PC-3 (cell line): ENCODE results near the gene PAK3. TPM values are rescaled to one million over a fixed set of nuclear protein-coding genes. Genes with fewer than 3 reads are reported as not detected.

Experiments used
- ATAC-seq: fragments of 200-7000 bp; cut with Tn5 transposase; 2 replicates; pipeline ENCODE4 v1.9.1; 2020; ENCODE audit warnings: mild to moderate bottlenecking, moderate library complexity
- BruUV-seq: library from RNA; stranded (reverse); fragments of 400-500 nt; replicated peaks from 2 replicates; lab custom pipeline; 2021; lab: Mats Ljungman, UMichigan
- CTCF ChIA-PET: fragments of 300-600 bp; sonication (Branson Sonifier 250); formaldehyde crosslinking; loops from one replicate; lab custom pipeline; 2022; ENCODE audit warnings: antibody characterized with exemption; lab: Charles Lee
- POLR2A ChIA-PET: fragments of 300-600 bp; sonication (Branson Sonifier 250); formaldehyde crosslinking; loops from one replicate; lab custom pipeline; 2022; ENCODE audit warnings: antibody characterized with exemption; ENCODE audit not compliant: unreplicated experiment; lab: Charles Lee
- DNase-seq: peaks from one replicate; pipeline ENCODE4 v3.0.0-alpha.2; 2015
- H2AFZ ChIP-seq: fragments of 300-600 bp; sonication (generic); 2 replicates; pipeline ENCODE4 v1.6.0; 2016; ENCODE audit warnings: antibody characterized with exemption, low read length
- H3F3A ChIP-seq: fragments of 300-600 bp; sonication (generic); one replicate; pipeline ENCODE4 v1.6.0; 2017; ENCODE audit warnings: antibody characterized with exemption, low read length, control low read depth, mild to moderate bottlenecking; ENCODE audit not compliant: unreplicated experiment
- H3K27ac ChIP-seq: fragments of 300-600 bp; sonication (generic); 2 replicates; pipeline ENCODE4 v1.5.1; 2016; ENCODE audit warnings: mild to moderate bottlenecking, low read length
- H3K27me3 ChIP-seq: fragments of 300-600 bp; sonication (generic); 2 replicates; pipeline ENCODE4 v1.6.1; 2016; ENCODE audit warnings: low read length, mixed read lengths
- H3K36me3 ChIP-seq: fragments of 300-600 bp; sonication (generic); 2 replicates; pipeline ENCODE4 v1.6.1; 2016; ENCODE audit warnings: low read depth, mixed run types, low read length, mixed read lengths
- H3K4me1 ChIP-seq: fragments of 300-600 bp; sonication (generic); 2 replicates; pipeline ENCODE4 v1.5.1; 2016; ENCODE audit warnings: low read length; ENCODE audit not compliant: insufficient read depth
- H3K4me2 ChIP-seq: fragments of 300-600 bp; sonication (generic); 2 replicates; pipeline ENCODE4 v1.6.0; 2016; ENCODE audit warnings: low read length
- H3K4me3 ChIP-seq: fragments of 300-600 bp; sonication (generic); 2 replicates; pipeline ENCODE4 v1.5.1; 2016; ENCODE audit warnings: mild to moderate bottlenecking, low read length, mixed read lengths
- H3K79me2 ChIP-seq: fragments of 300-600 bp; sonication (generic); 2 replicates; pipeline ENCODE4 v1.6.1; 2017; ENCODE audit warnings: low read length, mixed read lengths
- H3K9ac ChIP-seq: fragments of 300-600 bp; sonication (generic); 2 replicates; pipeline ENCODE4 v1.6.0; 2016; ENCODE audit warnings: mild to moderate bottlenecking, low read length
- H3K9me2 ChIP-seq: fragments of 300-600 bp; sonication (generic); replicated peaks from 2 replicates; pipeline ENCODE4 v1.6.1; 2016; ENCODE audit warnings: mixed run types, low read length, mixed read lengths
- H3K9me3 ChIP-seq: fragments of 300-600 bp; sonication (generic); 2 replicates; pipeline ENCODE4 v1.6.1; 2016; ENCODE audit warnings: low read length, mixed read lengths
- H4K20me1 ChIP-seq: fragments of 300-600 bp; sonication (generic); 2 replicates; pipeline ENCODE4 v1.6.1; 2016; ENCODE audit warnings: low read length, mixed read lengths
- CTCF ChIP-seq: fragments of 300-600 bp; sonication (generic); conservative IDR thresholded peaks from 2 replicates; pipeline ENCODE4 v1.5.1; 2017; ENCODE audit warnings: antibody characterized with exemption, low read depth, mild to moderate bottlenecking, low read length
- EZH2 ChIP-seq: fragments of 300-600 bp; sonication (generic); IDR thresholded peaks from one replicate; pipeline ENCODE4 v1.6.1; 2017; ENCODE audit warnings: antibody characterized with exemption, mild to moderate bottlenecking, low read length; ENCODE audit not compliant: unreplicated experiment
- EZH2phosphoT487 ChIP-seq: fragments of 300-600 bp; sonication (generic); IDR thresholded peaks from 2 replicates; pipeline ENCODE4 v1.6.1; 2018; ENCODE audit warnings: mild to moderate bottlenecking, antibody characterized with exemption, low read length, borderline replicate concordance
- intact Hi-C: fragments of 100-400 bp; cut with micrococcal nuclease; formaldehyde crosslinking; loops from 2 replicates; pipeline ENCODE4 v1.9.0; 2023
- total RNA-seq: library from RNA; depleted of rRNA; stranded (reverse); fragments of >200 nt; gene quantifications from 2 replicates; pipeline ENCODE4 v1.2.3, GENCODE V29; 2014

Gene PAK3
- total RNA-seq, 1 experiment from 2014 or later = 2.0 TPM

GRCh38 chrX:111086591-111087006 lies 9.4 kb upstream of the PAK3 start:
- no peaks in the 10 kb centered on the region for H3F3A ChIP-seq
- no peak overlapping the region for H3K9ac ChIP-seq
- ChIA-PET POLR2A (no interaction called here), CTCF (no interaction called here)
- no peak overlapping the region for H2AFZ ChIP-seq
- no peak for TF ChIP-seq CTCF
- TF ChIP-seq EZH2phosphoT487 = no peak
- TF ChIP-seq EZH2 = no peak
- H3K4me1 ChIP-seq = no peaks in the 10 kb centered on the region
- peaks cover 6% of the 10 kb centered on the region; the same call in 1 of the 2 replicates for H3K27me3 ChIP-seq
- ATAC-seq (no peak), DNase-seq (no peak)
- H3K9me2 ChIP-seq = no peaks in the 10 kb centered on the region
- no peak overlapping the region for H3K27ac ChIP-seq
- no peak overlapping the region for H3K4me2 ChIP-seq
- no peaks in the 10 kb centered on the region for H3K79me2 ChIP-seq
- no TSS peak for BruUV-seq
- H4K20me1 ChIP-seq = no peaks in the 10 kb centered on the region
- intact Hi-C loops = no loop called here
- H3K4me3 ChIP-seq = no peak overlapping the region
- no peaks in the 10 kb centered on the region for H3K36me3 ChIP-seq
- no peaks in the 10 kb centered on the region for H3K9me3 ChIP-seq

- H3K9ac ChIP-seq = no peak overlapping the region
- H3F3A ChIP-seq = no peaks in the 10 kb centered on the region
- peaks cover 6% of the 10 kb centered on the region; the same call in 1 of the 2 replicates for H3K27me3 ChIP-seq
- BruUV-seq = no TSS peak
- H4K20me1 ChIP-seq = no peaks in the 10 kb centered on the region
- H3K9me2 ChIP-seq = no peaks in the 10 kb centered on the region
- ChIA-PET POLR2A (no interaction called here), CTCF (no interaction called here)
- H3K4me3 ChIP-seq = no peak overlapping the region
- no peak overlapping the region for H3K27ac ChIP-seq
- no peak overlapping the region for H3K4me2 ChIP-seq
- no peak for ATAC-seq
- H3K4me1 ChIP-seq = no peaks in the 10 kb centered on the region
- no peaks in the 10 kb centered on the region for H3K9me3 ChIP-seq
- H3K36me3 ChIP-seq = no peaks in the 10 kb centered on the region
- H3K79me2 ChIP-seq = no peaks in the 10 kb centered on the region
- no peak overlapping the region for H2AFZ ChIP-seq
- TF ChIP-seq EZH2 = no peak
- TF ChIP-seq EZH2phosphoT487 = no peak
- no peak for TF ChIP-seq CTCF
- intact Hi-C loops = no loop called here
- no peak for DNase-seq
Observed at GRCh38 chrX:111088628-111089027, 7.4 kb upstream of the PAK3 start.

GRCh38 chrX:111090458-111090857 lies 5.5 kb upstream of the PAK3 start:
- ChIA-PET CTCF (no interaction called here), POLR2A (no interaction called here)
- Histone ChIP-seq H3F3A (no peaks in the 10 kb centered on the region), H3K4me1 (no peaks in the 10 kb centered on the region), H3K36me3 (no peaks in the 10 kb centered on the region), H4K20me1 (no peaks in the 10 kb centered on the region), H3K9ac (no peak overlapping the region), H3K27ac (no peak overlapping the region), H3K4me3 (no peak overlapping the region), H3K9me2 (no peaks in the 10 kb centered on the region), H3K79me2 (no peaks in the 10 kb centered on the region), H3K4me2 (no peak overlapping the region), H3K9me3 (no peaks in the 10 kb centered on the region), H3K27me3 (peaks cover 6% of the 10 kb centered on the region; the same call in 1 of the 2 replicates), H2AFZ (no peak overlapping the region)
- intact Hi-C loops = no loop called here
- no TSS peak for BruUV-seq
- DNase-seq = no peak
- ATAC-seq = no peak
- TF ChIP-seq CTCF = no peak
- no peak for TF ChIP-seq EZH2phosphoT487
- TF ChIP-seq EZH2 = no peak
